ENCODE measurements around the gene SORCS2.

The SORCS2 gene

GRCh38 chr4:7506572-7506971, 314.2 kb downstream of the SORCS2 start:
- POLR2A ChIA-PET = no interaction called here
- no peak for DNase-seq (ENCODE audit: extremely low spot score)
- CTCF ChIA-PET = no interaction called here
- no peak for TF ChIP-seq FOXM1 (IDR thresholded peaks at IDR 0.05; ENCODE audit: borderline replicate concordance)
- TF ChIP-seq BHLHE40 (IDR thresholded peaks at IDR 0.05; ENCODE audit: borderline replicate concordance) = no peak
- TF ChIP-seq FOXA1 (IDR thresholded peaks at IDR 0.05) = no peak
- no peak for TF ChIP-seq L3MBTL2 (conservative IDR thresholded peaks at IDR 0.05)
- no peak for TF ChIP-seq SUZ12 (IDR thresholded peaks at IDR 0.05)
- no peak for TF ChIP-seq TARDBP (IDR thresholded peaks at IDR 0.05)
- TF ChIP-seq SP1 (IDR thresholded peaks at IDR 0.05) = no peak
- TF ChIP-seq HDGF (IDR thresholded peaks at IDR 0.05; ENCODE audit: borderline replicate concordance) = no peak
- no peak for TF ChIP-seq FOXK2 (IDR thresholded peaks at IDR 0.05)
- no peak for TF ChIP-seq CTBP1 (IDR thresholded peaks at IDR 0.05; ENCODE audit: borderline replicate concordance)
- TF ChIP-seq NFRKB (IDR thresholded peaks at IDR 0.05) = no peak
- no peak for TF ChIP-seq ZNF384 (IDR thresholded peaks at IDR 0.05)
- no peak for TF ChIP-seq LEF1 (IDR thresholded peaks at IDR 0.05; ENCODE audit: borderline replicate concordance)
- TF ChIP-seq ARNT (IDR thresholded peaks at IDR 0.05) = no peak
- TF ChIP-seq PKNOX1 (IDR thresholded peaks at IDR 0.05) = no peak
- TF ChIP-seq ELF4 (IDR thresholded peaks at IDR 0.05) = no peak

- TF ChIP-seq FOXK2 (IDR thresholded peaks at IDR 0.05) = no peak
- no peak for TF ChIP-seq SP1 (IDR thresholded peaks at IDR 0.05)
- TF ChIP-seq FOXM1 (IDR thresholded peaks at IDR 0.05; ENCODE audit: borderline replicate concordance) = no peak
- no peak for TF ChIP-seq L3MBTL2 (conservative IDR thresholded peaks at IDR 0.05)
- no peak for TF ChIP-seq HDGF (IDR thresholded peaks at IDR 0.05; ENCODE audit: borderline replicate concordance)
- TF ChIP-seq ARNT (IDR thresholded peaks at IDR 0.05) = no peak
- no peak for TF ChIP-seq ZNF384 (IDR thresholded peaks at IDR 0.05)
- no peak for TF ChIP-seq LEF1 (IDR thresholded peaks at IDR 0.05; ENCODE audit: borderline replicate concordance)
- no peak for TF ChIP-seq TARDBP (IDR thresholded peaks at IDR 0.05)
- no peak for TF ChIP-seq BHLHE40 (IDR thresholded peaks at IDR 0.05; ENCODE audit: borderline replicate concordance)
- TF ChIP-seq NFRKB (IDR thresholded peaks at IDR 0.05) = no peak
- ChIA-PET CTCF (no interaction called here), POLR2A (no interaction called here)
- DNase-seq (ENCODE audit: extremely low spot score) = no peak
Observed at GRCh38 chr4:7507381-7507780, 315.0 kb downstream of the SORCS2 start.

GRCh38 chr4:7510066-7510465, 317.7 kb downstream of the SORCS2 start:
- POLR2A ChIA-PET = no interaction called here
- no peak for DNase-seq (ENCODE audit: extremely low spot score)
- CTCF ChIA-PET = no interaction called here
- TF ChIP-seq CTBP1 (IDR thresholded peaks at IDR 0.05; ENCODE audit: borderline replicate concordance) (no peak), SUZ12 (IDR thresholded peaks at IDR 0.05) (no peak), FOXA1 (IDR thresholded peaks at IDR 0.05) (no peak), FOXK2 (IDR thresholded peaks at IDR 0.05) (no peak), ZNF384 (IDR thresholded peaks at IDR 0.05) (no peak), LEF1 (IDR thresholded peaks at IDR 0.05; ENCODE audit: borderline replicate concordance) (no peak), SP1 (IDR thresholded peaks at IDR 0.05) (no peak), TARDBP (IDR thresholded peaks at IDR 0.05) (no peak), HDGF (IDR thresholded peaks at IDR 0.05; ENCODE audit: borderline replicate concordance) (no peak), ARNT (IDR thresholded peaks at IDR 0.05) (no peak), FOXM1 (IDR thresholded peaks at IDR 0.05; ENCODE audit: borderline replicate concordance) (no peak), BHLHE40 (IDR thresholded peaks at IDR 0.05; ENCODE audit: borderline replicate concordance) (no peak), NFRKB (IDR thresholded peaks at IDR 0.05) (no peak), PKNOX1 (IDR thresholded peaks at IDR 0.05) (no peak)

- ChIA-PET CTCF (no interaction called here), POLR2A (no interaction called here)
- no peak for TF ChIP-seq FOXM1 (IDR thresholded peaks at IDR 0.05; ENCODE audit: borderline replicate concordance)
- TF ChIP-seq L3MBTL2 (conservative IDR thresholded peaks at IDR 0.05) = no peak
- no peak for TF ChIP-seq NFRKB (IDR thresholded peaks at IDR 0.05)
- no peak for TF ChIP-seq ZNF384 (IDR thresholded peaks at IDR 0.05)
- TF ChIP-seq FOXK2 (IDR thresholded peaks at IDR 0.05) = no peak
- TF ChIP-seq PKNOX1 (IDR thresholded peaks at IDR 0.05) = no peak
- TF ChIP-seq CTBP1 (IDR thresholded peaks at IDR 0.05; ENCODE audit: borderline replicate concordance) = no peak
- TF ChIP-seq BHLHE40 (IDR thresholded peaks at IDR 0.05; ENCODE audit: borderline replicate concordance) = no peak
- TF ChIP-seq HDGF (IDR thresholded peaks at IDR 0.05; ENCODE audit: borderline replicate concordance) = no peak
- TF ChIP-seq SP1 (IDR thresholded peaks at IDR 0.05) = no peak
- DNase-seq (ENCODE audit: extremely low spot score) = no peak
Observed at GRCh38 chr4:7510538-7510937, 318.2 kb downstream of the SORCS2 start.

GRCh38 chr4:7511525-7511924, 319.2 kb downstream of the SORCS2 start:
- DNase-seq (ENCODE audit: extremely low spot score) = no peak
- ChIA-PET CTCF (no interaction called here), POLR2A (no interaction called here)
- no peak for TF ChIP-seq ZNF384 (IDR thresholded peaks at IDR 0.05)
- no peak for TF ChIP-seq BHLHE40 (IDR thresholded peaks at IDR 0.05; ENCODE audit: borderline replicate concordance)
- TF ChIP-seq ARNT (IDR thresholded peaks at IDR 0.05) = no peak
- TF ChIP-seq ELF4 (IDR thresholded peaks at IDR 0.05) = no peak
- no peak for TF ChIP-seq FOXA1 (IDR thresholded peaks at IDR 0.05)
- no peak for TF ChIP-seq TARDBP (IDR thresholded peaks at IDR 0.05)
- TF ChIP-seq SP1 (IDR thresholded peaks at IDR 0.05) = no peak
- TF ChIP-seq HDGF (IDR thresholded peaks at IDR 0.05; ENCODE audit: borderline replicate concordance) = no peak
- no peak for TF ChIP-seq FOXM1 (IDR thresholded peaks at IDR 0.05; ENCODE audit: borderline replicate concordance)
- no peak for TF ChIP-seq PKNOX1 (IDR thresholded peaks at IDR 0.05)

- ChIA-PET POLR2A (no interaction called here), CTCF (no interaction called here)
- DNase-seq (ENCODE audit: extremely low spot score) = no peak
- TF ChIP-seq ARNT (IDR thresholded peaks at IDR 0.05) = no peak
- TF ChIP-seq LEF1 (IDR thresholded peaks at IDR 0.05; ENCODE audit: borderline replicate concordance) = no peak
- no peak for TF ChIP-seq FOXA1 (IDR thresholded peaks at IDR 0.05)
- TF ChIP-seq TARDBP (IDR thresholded peaks at IDR 0.05) = no peak
- no peak for TF ChIP-seq HDGF (IDR thresholded peaks at IDR 0.05; ENCODE audit: borderline replicate concordance)
Observed at GRCh38 chr4:7512428-7512827, 320.1 kb downstream of the SORCS2 start.
